Anterior cingulate cortex (tissue), 58 donors: Measurements from ENCODE around the gene RIPK4.

Experiments used
- DNase-seq, 58 donors: peaks; one replicate each; lab custom pipeline; 2025; lab: John Stamatoyannopoulos, UW

The RIPK4 gene

DNA sequence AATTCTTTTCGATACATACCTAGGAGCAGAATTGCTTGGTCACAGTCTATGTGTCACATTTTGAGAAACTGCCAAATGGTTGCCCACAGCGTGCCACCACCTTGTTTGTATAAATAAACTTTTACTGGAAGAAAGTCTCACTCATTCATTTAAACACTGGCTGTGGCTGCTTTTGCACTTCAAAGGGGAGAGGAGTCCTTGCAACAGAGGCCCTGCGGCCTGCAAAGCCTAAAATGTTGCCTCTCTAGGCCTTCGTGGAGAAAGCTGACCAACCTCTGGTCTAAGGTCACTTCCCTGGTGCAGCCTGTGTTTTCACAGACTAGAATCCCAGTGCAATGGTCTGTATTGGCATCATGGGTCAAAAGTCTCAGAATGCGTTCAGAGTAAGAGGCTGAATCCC, 8.3 kb downstream of the RIPK4 start:
- DNase-seq: no peak

DNA sequence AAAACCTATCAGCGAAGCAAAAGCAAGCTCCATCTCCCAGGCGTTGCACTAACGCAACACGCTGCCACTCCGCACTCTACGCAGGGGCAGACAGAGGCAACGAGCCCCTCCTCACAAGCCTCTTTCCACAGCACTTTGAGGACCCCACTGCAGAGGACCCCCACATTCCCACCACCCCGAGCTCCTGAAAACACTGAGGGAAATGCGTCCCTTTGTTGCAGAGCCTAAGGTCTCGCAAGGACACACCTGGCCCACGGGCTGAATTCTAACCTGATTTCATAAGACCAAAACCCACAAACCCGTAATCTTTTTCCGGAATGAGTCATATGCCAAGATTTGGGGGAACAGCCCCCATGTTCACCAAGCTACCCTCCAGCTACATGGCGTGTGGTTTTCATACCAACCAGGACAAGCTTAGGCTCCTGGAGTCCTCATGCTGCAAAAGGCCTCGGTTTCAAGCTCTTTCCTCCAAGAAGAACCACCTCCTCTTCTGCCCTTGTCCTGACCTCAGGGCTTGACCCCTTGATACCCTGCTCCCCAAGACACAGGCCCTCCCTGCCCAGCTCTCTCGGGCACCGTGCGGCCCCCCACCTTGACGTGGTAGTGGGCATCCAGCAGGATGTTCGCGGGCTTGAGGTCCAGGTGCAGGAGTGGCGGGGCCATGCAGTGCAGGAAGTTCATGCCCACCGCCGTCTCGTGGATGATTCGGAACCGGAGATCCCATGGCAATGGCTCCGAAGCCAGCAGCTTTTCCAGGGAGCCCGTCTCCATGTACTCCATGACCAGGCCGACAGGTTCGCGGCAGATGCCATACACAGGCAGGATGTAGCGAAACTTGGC, 10.7 kb downstream of the RIPK4 start:
- no peak for DNase-seq

- DNase-seq: no peak
Observed at GRCh38 chr21:41755258-41755933, 11.5 kb downstream of the RIPK4 start.

- no peak for DNase-seq
Observed at GRCh38 chr21:41754479-41754891, 12.4 kb downstream of the RIPK4 start.

GRCh38 chr21:41753006-41753898, 13.6 kb downstream of the RIPK4 start:
- DNase-seq: no peak

GRCh38 chr21:41752231-41752681, 14.6 kb downstream of the RIPK4 start:
- DNase-seq: no peak

DNA sequence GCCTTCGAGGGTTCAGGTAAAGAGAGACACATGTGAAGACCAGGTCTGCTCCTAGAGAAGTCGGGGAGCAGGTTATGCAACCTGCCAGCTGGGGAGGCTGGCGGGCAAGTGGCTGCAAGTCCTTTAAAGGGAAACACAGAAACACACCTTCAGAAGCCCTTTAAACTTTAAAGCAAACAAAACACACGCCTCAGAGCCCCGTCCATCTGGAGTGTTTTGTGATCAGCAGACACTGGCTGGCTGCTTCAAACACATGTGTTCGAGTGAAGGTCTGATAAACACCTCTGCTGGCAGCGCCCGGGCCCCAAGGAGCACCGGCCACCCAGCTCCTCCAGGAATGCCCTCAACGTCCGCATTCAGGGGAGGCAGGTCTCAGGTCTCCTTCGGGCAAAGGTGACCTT, 15.2 kb downstream of the RIPK4 start:
- DNase-seq: no peak

DNA sequence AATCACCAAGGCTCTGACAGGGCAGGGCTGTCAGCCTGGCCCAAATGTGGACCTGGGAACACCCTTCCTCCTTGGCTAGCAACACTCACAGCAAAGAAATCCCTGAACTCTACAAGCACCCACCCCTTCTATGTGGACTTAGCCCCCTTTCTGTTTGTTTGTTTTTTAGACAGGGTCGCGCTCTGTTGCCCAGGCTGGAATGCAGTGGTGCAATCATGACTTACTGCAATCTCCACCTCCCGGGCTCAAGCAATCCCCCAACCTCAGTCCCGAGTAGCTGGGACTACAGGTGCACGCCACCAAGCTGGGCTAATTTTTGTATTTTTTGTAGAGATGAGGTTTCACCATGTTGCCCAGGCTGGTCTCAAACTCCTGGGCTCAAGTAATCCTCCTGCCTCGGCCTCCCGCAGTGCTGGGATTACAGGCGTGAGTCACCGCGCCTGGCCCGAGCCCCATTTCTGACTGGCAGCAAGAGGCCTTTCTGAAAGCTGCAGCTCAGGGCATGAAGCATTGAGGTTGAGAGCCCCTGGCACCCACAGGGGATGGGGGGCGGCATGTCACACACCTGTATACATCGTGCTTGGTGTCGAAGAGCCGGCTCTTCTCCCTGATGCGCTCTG, 16.2 kb downstream of the RIPK4 start:
- DNase-seq: no peak

DNA sequence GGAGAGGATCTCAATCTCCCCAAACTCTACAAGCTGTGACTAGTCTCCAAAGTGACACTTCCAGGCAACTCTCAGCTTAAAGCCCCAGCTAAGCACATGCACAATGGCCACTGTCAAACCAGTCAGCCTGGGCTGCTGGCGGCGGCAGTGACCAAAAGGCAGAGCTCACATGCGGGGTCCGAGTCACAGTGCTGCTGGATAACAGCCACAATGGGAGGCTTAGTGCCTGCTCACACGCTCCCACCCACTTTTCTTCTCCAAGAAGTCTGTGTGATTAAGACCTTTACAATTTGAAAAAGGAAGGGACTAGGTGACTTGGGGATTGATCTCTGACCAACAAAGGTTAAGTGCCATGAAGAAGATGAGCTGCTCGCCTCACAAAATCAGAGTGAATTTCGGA, 16.8 kb downstream of the RIPK4 start:
- DNase-seq: no peak

DNA sequence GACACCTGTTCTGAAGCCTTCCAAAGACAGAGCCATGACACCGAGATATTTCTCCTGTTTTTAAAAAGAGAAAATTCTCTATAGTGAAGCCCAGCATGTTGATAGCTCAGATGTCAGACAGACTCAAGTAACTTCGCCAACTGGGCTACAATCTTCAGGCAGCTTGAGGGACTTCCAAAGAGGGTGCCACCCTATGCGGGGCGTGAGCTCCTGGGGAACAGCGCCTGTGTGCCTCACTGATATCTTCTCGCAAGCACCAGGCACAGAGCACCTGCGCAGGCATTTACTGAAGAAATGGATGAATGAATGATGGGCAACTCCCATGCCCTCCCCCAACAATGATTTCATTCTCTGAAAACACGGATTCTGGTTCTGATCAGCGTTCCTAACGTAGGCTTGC, 17.6 kb downstream of the RIPK4 start:
- DNase-seq: no peak

GRCh38 chr21:41747943-41748738, 18.7 kb downstream of the RIPK4 start:
- DNase-seq: no peak

DNA sequence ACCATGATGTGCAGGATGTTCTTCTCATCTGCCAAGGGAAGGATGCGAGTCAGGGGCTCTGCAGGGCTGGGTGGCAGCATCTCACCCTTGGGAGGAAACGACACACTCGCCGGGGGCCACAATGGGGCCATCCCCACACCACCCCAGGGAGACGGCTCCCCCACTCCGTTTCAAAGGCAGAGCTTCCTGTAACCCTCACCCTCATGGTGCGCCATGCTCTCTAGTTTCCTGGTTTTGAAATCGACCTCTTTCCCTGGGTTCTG, 20.2 kb downstream of the RIPK4 start:
- no peak for DNase-seq

- no peak for DNase-seq
Observed at GRCh38 chr21:41745971-41746743, 20.7 kb downstream of the RIPK4 start.

- DNase-seq: no peak
Observed at GRCh38 chr21:41745026-41745820, 21.6 kb downstream of the RIPK4 start.

DNA sequence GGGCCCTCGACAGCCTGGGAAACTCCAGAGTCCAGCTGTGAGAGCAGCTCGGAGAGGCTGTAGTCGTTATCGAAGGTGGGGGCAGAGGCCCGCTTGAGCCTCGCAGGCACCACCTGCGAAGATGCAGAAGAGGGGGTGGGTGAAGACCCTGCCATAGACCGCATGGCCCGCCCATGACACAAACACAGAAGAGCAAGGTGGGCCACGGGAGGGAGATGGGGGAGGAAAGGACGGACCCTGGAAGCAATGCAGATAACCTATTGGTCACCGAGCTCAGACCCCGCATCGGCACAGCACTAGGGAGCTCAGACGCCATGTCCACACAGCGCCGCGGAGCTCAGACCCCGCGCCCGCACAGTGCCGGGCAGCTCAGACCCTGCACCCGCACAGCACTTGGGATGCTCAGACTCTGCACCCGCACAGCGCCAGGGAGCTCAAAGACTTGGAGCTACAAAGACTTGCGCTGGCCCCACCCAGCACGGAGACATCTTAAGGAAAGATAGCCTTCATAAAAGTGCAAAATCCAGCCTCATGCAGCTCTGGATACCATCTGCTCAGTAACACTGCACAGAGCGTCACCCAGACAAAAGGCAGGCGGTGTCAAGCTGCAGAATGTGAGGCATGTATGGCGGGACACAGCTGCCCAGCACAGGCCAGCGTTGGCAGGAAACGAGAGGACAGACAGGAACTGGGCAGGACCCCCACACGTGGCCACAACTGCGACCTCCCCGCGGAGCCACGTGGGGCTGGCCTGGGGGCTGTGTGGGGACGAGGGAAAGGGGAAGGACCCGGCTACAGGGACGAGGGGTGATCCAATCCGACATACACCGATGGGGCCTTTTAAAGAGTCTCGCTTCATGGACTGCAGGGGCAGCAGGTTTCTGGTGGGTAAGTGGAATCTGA, 22.6 kb downstream of the RIPK4 start:
- DNase-seq: no peak

- no peak for DNase-seq
Observed at GRCh38 chr21:41743321-41744027, 23.4 kb downstream of the RIPK4 start.
